MM.1S (cell line): Measurements from ENCODE around the gene PDE6B.

ENCODE experiments used
- CTCF ChIP-seq: fragments of 300-600 bp; sonication (generic); IDR thresholded peaks from 2 replicates; pipeline ENCODE4 v1.5.1; 2016; ENCODE audit warnings: antibody characterized with exemption, low read length, mixed read lengths
- EZH2 ChIP-seq: fragments of 300-600 bp; sonication (generic); optimal IDR thresholded peaks from 2 replicates; pipeline ENCODE3; 2017; ENCODE audit warnings: low read depth, mild to moderate bottlenecking, antibody characterized with exemption, low read length, mixed read lengths

DNA sequence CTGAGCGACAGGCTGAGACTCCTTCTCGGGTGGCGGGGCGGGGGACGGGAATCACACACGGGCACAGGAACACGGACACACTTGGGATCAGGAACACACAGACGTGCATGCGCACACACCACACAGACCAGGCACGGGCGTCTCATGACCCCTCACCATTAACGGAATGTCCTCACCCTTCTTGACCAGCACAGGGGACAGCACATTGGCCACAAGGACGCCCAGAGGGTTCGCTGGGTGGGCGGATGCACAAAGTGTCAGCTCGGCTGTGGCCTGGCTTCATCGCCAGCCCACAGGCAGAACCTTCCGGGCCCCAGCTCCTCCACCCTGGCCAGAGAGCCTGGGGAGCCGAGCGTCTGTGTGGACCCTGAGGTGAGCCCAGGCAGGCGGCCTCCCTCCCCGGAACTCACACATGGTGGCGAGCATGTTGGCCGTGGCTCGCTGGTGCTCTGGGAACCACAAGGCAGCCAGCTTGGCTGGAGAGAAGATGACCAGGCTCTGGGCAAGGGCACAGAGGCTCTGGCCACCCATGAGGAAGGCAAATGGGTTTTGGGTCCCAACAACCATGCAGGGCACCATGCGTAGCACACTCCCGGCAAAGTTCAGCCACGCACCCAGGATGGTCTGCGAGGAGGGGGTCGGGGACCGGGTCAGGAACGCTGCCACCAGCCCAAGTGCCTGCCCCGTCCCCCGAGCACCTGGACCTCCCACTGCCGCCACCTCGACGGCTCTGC lies 60.5 kb downstream of the PDE6B start:
- TF ChIP-seq EZH2, result no peak
- no peak for TF ChIP-seq CTCF
